HG03571 (cell line): ENCODE results near the gene MCCC1.
"Not testable (repeated sequence)": the region's sequence is repeated elsewhere in the genome, so short reads cannot be mapped to it uniquely, and the experiment has no call there.

Experiments used
- ATAC-seq: cut with Tn5 transposase; IDR thresholded peaks from one replicate; pipeline ENCODE4 v1.9.1; 2021; ENCODE audit not compliant: unreplicated experiment

Gene MCCC1

GRCh38 chr3:183099026-183099837, at the start of gene MCCC1:
TSS of gene MCCC1 (minus strand) at chr3:183099496. CDS start at chr3:183099440, 56 bp downstream.
- peak; percentile 99 for ATAC-seq

GRCh38 chr3:183148056-183148455, 48.8 kb upstream of the MCCC1 start:
- ATAC-seq, result no peak

- no peak for ATAC-seq
Measured at GRCh38 chr3:183144363-183144762, 45.1 kb upstream of the MCCC1 start.

GRCh38 chr3:183142199-183142598, 42.9 kb upstream of the MCCC1 start:
- ATAC-seq, result no peak

DNA sequence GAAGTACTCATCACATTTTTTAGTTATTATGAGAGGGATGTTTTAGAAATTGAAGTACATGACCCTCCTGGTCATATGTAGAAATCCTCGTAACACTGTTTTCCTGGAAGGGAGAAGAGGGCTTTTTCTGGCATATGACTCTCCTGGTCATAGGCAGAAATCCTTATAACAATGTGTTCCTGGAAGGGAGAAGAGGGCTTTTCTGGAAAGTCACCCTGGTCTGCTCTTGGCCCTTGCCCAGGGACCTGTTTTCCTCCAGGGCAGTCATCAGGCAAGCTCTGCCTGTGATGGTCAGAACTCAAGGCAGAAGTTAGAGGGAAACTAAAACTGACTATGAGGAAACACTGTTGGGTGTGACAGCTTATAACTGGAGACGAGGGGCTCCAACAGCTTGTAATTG, 35.5 kb upstream of the MCCC1 start:
- no peak for ATAC-seq

DNA sequence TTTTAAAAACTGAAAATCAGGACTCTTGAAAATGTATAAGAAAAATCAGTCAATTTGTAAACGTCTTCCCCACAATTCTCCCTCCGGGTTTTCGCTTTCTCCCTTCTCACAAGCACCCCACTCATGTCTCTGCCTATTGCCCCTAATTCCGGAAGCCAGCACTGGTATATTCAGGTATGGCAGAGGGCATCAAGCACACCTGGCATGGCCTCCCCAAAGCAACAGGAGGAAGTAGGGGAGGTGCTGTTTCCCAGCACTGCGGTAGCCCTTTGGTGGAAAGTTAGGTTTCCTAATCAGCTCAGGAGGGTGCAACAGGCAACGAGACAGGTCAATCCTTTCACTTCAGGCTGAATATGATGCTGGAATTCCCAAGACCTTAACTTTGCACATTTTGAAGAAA, 33.1 kb upstream of the MCCC1 start:
- no peak for ATAC-seq

- ATAC-seq, result no peak
Measured at GRCh38 chr3:183131735-183132134, 32.4 kb upstream of the MCCC1 start.

GRCh38 chr3:183131186-183131725, 32.0 kb upstream of the MCCC1 start:
- ATAC-seq, result no peak

DNA sequence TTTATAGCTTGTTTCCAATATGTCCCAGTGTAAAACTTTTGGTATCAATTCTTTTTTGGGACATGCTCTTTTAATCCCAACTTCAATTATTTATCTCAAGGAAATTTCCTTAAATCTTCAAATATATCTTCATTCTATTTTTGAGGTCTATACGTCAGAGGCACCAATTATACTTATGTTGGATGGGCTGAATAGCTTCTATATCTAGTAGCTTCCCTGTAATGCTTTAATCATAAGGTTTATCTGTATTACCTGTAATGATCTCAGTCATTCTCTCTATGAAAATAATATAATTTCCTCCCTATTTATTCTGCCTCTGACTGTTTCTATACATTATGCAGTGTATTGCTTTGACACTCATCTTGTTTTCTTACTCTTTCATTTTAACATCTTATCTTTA, 29.9 kb upstream of the MCCC1 start:
- ATAC-seq, result no peak

- ATAC-seq, result no peak
Measured at GRCh38 chr3:183128709-183129108, 29.4 kb upstream of the MCCC1 start.

DNA sequence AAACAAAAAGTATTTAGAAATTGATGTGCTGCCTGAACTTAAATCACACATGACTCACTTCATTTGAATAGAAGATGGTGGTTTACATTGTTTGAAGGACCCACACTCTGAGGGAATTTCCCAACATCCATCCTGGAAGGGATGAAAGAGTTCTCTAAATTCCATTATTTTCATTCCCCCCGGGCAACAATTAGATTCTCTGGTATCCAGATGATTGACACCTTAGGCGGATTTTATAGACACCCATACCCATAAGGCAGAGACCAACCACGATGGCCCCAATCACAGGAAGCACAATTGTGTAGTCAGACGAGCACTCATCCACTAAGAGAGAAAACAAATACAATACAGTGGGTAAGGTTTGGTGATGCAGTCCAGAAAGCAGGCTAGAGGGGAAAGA, 24.6 kb upstream of the MCCC1 start:
- ATAC-seq, result no peak

- no peak for ATAC-seq
Measured at GRCh38 chr3:183122257-183122932, 23.1 kb upstream of the MCCC1 start.

- ATAC-seq, result no peak
Measured at GRCh38 chr3:183120538-183121215, 21.4 kb upstream of the MCCC1 start.

- no peak for ATAC-seq
Measured at GRCh38 chr3:183117056-183117455, 17.8 kb upstream of the MCCC1 start.

GRCh38 chr3:183116025-183116614, 16.8 kb upstream of the MCCC1 start:
- ATAC-seq, result no peak

DNA sequence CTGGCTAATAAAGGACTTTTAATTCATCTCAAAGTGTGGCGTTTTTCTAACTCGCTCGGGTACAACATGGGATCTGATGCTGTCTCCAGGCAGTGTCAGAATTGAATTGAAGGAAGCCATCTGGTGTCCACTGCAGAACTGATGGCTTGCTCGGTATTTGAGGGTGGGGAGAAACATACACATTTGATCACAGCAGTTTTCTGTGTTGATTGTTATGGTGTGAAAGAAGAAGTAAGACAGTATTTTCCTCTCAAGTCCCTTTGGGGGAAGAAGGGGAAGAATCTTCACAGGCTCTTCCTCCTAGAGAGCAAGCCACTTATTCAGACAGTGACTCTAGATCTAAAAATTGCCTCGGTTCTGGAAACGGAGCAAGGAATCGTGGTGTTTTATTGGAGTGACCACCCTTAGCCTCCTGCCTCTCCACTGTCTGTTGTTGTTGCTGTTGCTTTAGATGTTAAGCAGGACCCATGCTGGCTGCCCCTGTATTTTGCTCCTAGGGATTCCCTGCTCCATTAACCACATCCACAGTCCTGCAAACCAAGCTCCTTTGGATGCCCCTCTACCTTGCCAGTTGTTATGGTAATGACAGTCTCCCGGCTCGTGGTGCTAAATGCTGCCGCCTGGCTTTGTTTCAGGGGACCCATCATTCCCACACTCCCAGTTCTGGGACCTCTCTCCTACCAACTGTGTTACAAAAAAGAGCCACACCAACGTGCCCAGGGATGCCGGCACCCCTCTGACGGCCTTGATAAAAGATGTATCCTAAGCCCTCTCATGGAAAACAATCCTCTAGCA, 15.3 kb upstream of the MCCC1 start:
- ATAC-seq, result no peak

GRCh38 chr3:183109847-183110246, 10.6 kb upstream of the MCCC1 start:
- ATAC-seq, result not testable (repeated sequence)

- ATAC-seq, result no peak
Measured at GRCh38 chr3:183108470-183108869, 9.2 kb upstream of the MCCC1 start.

GRCh38 chr3:183108001-183108449, 8.7 kb upstream of the MCCC1 start:
- ATAC-seq, result no peak

DNA sequence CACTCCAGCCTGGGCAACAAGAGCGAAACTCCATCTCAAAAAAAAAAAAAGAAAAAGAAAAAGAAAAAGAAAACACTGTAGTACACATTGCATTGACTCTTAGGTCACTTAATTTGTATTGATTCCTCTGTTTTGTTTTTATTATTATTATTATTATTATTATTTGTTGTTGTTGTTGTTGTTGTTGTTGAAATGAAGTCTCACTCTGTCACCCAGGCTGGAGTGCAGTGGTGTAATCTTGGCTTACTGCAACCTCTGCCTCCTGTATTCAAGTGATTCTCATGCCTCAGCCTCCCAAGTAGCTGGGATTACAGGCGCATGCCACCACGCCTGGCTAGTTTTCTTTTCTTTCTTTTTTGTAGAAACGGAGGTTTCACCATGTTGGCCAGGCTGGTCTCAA, 8.1 kb upstream of the MCCC1 start:
- ATAC-seq, result not testable (repeated sequence)
